ENCODE data around the gene IRF2BP2. TPM values are rescaled to one million over a fixed set of nuclear protein-coding genes. Genes with fewer than 3 reads are reported as not detected.
A peak's percentile ranks its signal among the peaks of the same experiment; 100 is the strongest.

The IRF2BP2 gene
- total RNA-seq, 1 donor from 2014 or later = 126 TPM

- Mint-ChIP-seq H3K27me3 (ENCODE audit: low read depth, unreplicated experiment) (no peaks in the 10 kb centered on the region), H3K4me3 (ENCODE audit: unreplicated experiment) (peak overlapping the region; percentile 73), H3K9me3 (ENCODE audit: unreplicated experiment) (peaks cover 2% of the 10 kb centered on the region), H3K4me1 (ENCODE audit: low read depth, unreplicated experiment) (peaks cover 31% of the 10 kb centered on the region), H3K27ac (ENCODE audit: unreplicated experiment) (no peak overlapping the region), H3K36me3 (ENCODE audit: low read depth, unreplicated experiment) (peaks cover 34% of the 10 kb centered on the region)
- no peaks in the 10 kb centered on the region for H3K27me3 ChIP-seq (ENCODE audit: insufficient read depth, low read length)
- no peak overlapping the region for H2AFZ ChIP-seq (ENCODE audit: low read depth, low read length)
- FAIRE-seq (no peak), DNase-seq (ENCODE audit: low read depth) (no peak)
- peak overlapping the region; percentile 96 for H3K27ac ChIP-seq (ENCODE audit: low read depth, low read length)
- H3K9me3 ChIP-seq (ENCODE audit: insufficient read depth, low read depth, low read length) = no peaks in the 10 kb centered on the region
- H3K4me2 ChIP-seq (ENCODE audit: low read length) = peak overlapping the region; percentile 93
- no peak for TF ChIP-seq EZH2 (IDR thresholded peaks at IDR 0.05; ENCODE audit: insufficient read depth, low read length)
- TF ChIP-seq, protein P1, sequence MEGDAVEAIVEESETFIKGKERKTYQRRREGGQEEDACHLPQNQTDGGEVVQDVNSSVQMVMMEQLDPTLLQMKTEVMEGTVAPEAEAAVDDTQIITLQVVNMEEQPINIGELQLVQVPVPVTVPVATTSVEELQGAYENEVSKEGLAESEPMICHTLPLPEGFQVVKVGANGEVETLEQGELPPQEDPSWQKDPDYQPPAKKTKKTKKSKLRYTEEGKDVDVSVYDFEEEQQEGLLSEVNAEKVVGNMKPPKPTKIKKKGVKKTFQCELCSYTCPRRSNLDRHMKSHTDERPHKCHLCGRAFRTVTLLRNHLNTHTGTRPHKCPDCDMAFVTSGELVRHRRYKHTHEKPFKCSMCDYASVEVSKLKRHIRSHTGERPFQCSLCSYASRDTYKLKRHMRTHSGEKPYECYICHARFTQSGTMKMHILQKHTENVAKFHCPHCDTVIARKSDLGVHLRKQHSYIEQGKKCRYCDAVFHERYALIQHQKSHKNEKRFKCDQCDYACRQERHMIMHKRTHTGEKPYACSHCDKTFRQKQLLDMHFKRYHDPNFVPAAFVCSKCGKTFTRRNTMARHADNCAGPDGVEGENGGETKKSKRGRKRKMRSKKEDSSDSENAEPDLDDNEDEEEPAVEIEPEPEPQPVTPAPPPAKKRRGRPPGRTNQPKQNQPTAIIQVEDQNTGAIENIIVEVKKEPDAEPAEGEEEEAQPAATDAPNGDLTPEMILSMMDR (IDR thresholded peaks at IDR 0.05; ENCODE audit: insufficient read depth, low read depth, low read length) = no peak
- peaks cover 34% of the 10 kb centered on the region for H4K20me1 ChIP-seq (ENCODE audit: insufficient read depth, low read length)
- H3K9ac ChIP-seq (ENCODE audit: low read length) = peak overlapping the region; percentile 98
- H3K4me3 ChIP-seq (ENCODE audit: insufficient read depth, low read depth, low read length) = peak overlapping the region; percentile 88
- H3K36me3 ChIP-seq (ENCODE audit: insufficient read depth, low read length) = peaks cover 28% of the 10 kb centered on the region
- H3K4me1 ChIP-seq (ENCODE audit: insufficient read depth, low read length) = peaks cover 35% of the 10 kb centered on the region
- peaks cover 52% of the 10 kb centered on the region for H3K79me2 ChIP-seq (ENCODE audit: insufficient read depth, low read length)
Observed at GRCh38 chr1:234608911-234609690, 877 bp downstream of the IRF2BP2 start.

- Histone ChIP-seq H3K9me3 (ENCODE audit: insufficient read depth, low read depth, low read length) (no peaks in the 10 kb centered on the region), H2AFZ (ENCODE audit: low read depth, low read length) (no peak overlapping the region), H3K4me2 (ENCODE audit: low read length) (peak overlapping the region; percentile 93), H3K79me2 (ENCODE audit: insufficient read depth, low read length) (peaks cover 61% of the 10 kb centered on the region), H3K27ac (ENCODE audit: low read depth, low read length) (peak overlapping the region; percentile 96), H3K4me3 (ENCODE audit: insufficient read depth, low read depth, low read length) (peak overlapping the region; percentile 88), H4K20me1 (ENCODE audit: insufficient read depth, low read length) (peaks cover 34% of the 10 kb centered on the region), H3K27me3 (ENCODE audit: insufficient read depth, low read length) (no peaks in the 10 kb centered on the region), H3K9ac (ENCODE audit: low read length) (peak overlapping the region; percentile 98), H3K4me1 (ENCODE audit: insufficient read depth, low read length) (peaks cover 28% of the 10 kb centered on the region), H3K36me3 (ENCODE audit: insufficient read depth, low read length) (peaks cover 28% of the 10 kb centered on the region)
- FAIRE-seq (peak; percentile 62), DNase-seq (ENCODE audit: low read depth) (peak; percentile 91)
- Mint-ChIP-seq H3K36me3 (ENCODE audit: low read depth, unreplicated experiment) (peaks cover 36% of the 10 kb centered on the region), H3K27ac (ENCODE audit: unreplicated experiment) (peak overlapping the region; percentile 100), H3K4me3 (ENCODE audit: unreplicated experiment) (peak overlapping the region; percentile 98), H3K27me3 (ENCODE audit: low read depth, unreplicated experiment) (no peaks in the 10 kb centered on the region), H3K4me1 (ENCODE audit: low read depth, unreplicated experiment) (peaks cover 24% of the 10 kb centered on the region), H3K9me3 (ENCODE audit: unreplicated experiment) (peaks cover 2% of the 10 kb centered on the region)
- TF ChIP-seq EZH2 (IDR thresholded peaks at IDR 0.05; ENCODE audit: insufficient read depth, low read length) = no peak
- TF ChIP-seq, protein P1 (IDR thresholded peaks at IDR 0.05; ENCODE audit: insufficient read depth, low read depth, low read length) = no peak
Observed at GRCh38 chr1:234608025-234608910, 1.7 kb downstream of the IRF2BP2 start.
